Activated naive CD4-positive, alpha-beta T cell treated with anti-CD3 and anti-CD28 coated beads, Interleukin-2, amount 50 U/mL, for 72 hours (primary cell): ENCODE measurements around the gene SKP2. TPM values are rescaled to one million over a fixed set of nuclear protein-coding genes. Genes with fewer than 3 reads are reported as not detected.

ENCODE experiments used
- ATAC-seq, 2 donors: fragments of 150-1000 bp; cut with Tn5 transposase; 2 replicates each; pipeline ENCODE4 v1.10.0; 2021; ENCODE audit warnings: mild to moderate bottlenecking in 2 of 2, moderate library complexity in 2 of 2
- DNase-seq, 2 donors: peaks; one replicate each; pipeline ENCODE4 v3.0.0; 2021 to 2022; ENCODE audit warnings: low spot score in 2 of 2
- H3K27ac Mint-ChIP-seq, 2 donors: one replicate each; pipeline ENCODE4 v1.8.0; 2022; ENCODE audit warnings: mild to moderate bottlenecking in 2 of 2, mixed read lengths in 2 of 2
- H3K36me3 Mint-ChIP-seq, 2 donors: one replicate each; pipeline ENCODE4 v1.8.0; 2022; ENCODE audit warnings: mixed read lengths in 2 of 2
- H3K9me3 Mint-ChIP-seq, 2 donors: one replicate each; pipeline ENCODE4 v1.8.0; 2022; ENCODE audit warnings: mixed read lengths in 2 of 2
- total RNA-seq, 2 donors: library from RNA; stranded (reverse); gene quantifications; one replicate each; pipeline ENCODE4 v1.2.3, GENCODE V29; 2022

The SKP2 gene
- total RNA-seq, 2 donors from 2014 or later = 48.1 to 50.3 TPM

DNA sequence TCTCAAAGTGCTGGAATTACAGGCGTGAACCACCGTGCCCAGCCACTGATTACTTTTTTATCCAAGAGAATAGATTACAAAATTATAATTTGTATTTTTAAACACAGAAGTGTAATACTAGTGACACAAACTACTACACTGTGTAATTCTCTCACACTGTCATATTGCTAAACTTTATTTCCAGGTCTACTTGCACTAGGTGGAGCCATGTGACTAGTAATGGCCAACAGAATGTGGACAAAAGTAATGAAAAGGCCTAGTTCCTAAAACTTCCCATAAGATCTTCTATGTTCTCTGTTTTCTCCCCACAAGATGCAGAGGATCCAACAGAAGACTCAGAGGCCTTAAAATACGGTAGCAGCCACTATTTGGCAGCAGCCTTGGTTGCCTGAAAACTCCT, 62.5 kb downstream of the SKP2 start:
- no peaks in the 10 kb centered on the region for H3K36me3 Mint-ChIP-seq
- DNase-seq (no peak), ATAC-seq (no peak)
- H3K27ac Mint-ChIP-seq = no peak overlapping the region
- no peaks in the 10 kb centered on the region for H3K9me3 Mint-ChIP-seq

DNA sequence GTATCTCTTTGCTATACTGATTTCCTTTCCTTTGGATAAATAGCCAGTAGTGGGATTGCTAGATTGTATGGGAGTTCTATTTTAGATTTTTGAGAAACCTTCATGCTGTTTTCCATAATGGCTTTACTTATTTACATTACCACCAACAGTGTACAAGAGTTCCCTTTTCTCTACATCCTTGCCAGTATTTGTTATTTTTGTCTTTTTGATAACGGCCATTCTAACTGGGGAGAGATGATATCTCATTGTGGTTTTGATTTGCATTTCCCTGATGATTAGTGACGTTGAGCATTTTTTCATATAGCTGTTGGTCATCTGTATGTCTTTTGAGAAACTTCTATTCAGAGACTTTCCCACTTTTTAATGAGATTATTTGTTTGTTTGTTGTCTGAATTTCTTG, 64.0 kb downstream of the SKP2 start:
- DNase-seq = no peak

DNA sequence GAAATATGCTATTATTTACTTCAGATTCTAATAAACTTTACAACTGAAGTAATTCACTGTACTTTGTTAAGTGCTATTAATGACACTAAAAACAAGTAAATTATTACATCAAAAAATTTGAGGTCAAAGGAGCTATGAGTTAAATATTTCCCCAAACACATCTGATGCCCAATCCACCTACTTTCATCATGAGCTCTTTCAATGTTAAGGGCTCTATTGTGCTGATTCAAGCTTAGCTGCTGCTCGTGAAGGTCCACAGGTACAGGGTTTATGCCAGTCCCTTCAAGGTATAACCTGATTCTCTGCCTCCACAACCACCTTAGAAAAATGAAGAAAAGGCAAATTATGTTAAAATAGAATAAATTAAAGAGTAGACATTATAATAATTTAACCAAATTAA, 65.7 kb downstream of the SKP2 start:
- no peak overlapping the region for H3K27ac Mint-ChIP-seq
- no peaks in the 10 kb centered on the region for H3K9me3 Mint-ChIP-seq
- H3K36me3 Mint-ChIP-seq = peaks cover 0 to 6% of the 10 kb centered on the region in 2 donors
- DNase-seq (no peak), ATAC-seq (no peak)

More for the DNA sequence above, 64.0 kb downstream of the SKP2 start:
- peaks cover 0 to 1% of the 10 kb centered on the region in 2 donors for H3K36me3 Mint-ChIP-seq
- H3K9me3 Mint-ChIP-seq = no peaks in the 10 kb centered on the region
- no peak overlapping the region for H3K27ac Mint-ChIP-seq
- no peak for ATAC-seq

DNA sequence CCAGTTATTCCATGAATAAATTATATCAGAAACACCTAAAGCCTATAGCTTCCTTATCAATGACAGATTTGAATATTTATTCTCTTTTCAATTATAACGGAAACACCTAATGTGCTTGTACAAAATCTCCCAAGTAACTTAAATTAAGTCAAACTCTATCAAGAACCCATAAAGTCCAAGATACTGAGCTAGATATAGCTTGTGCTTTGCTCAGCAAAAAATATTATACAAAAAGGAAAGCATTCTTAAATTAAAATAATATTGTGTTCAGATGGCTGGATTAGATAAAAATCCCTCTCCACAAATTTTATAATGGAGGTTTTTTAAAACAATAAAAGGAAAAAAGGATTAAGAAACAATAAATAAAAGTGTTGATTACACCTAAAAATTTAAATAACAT, 66.1 kb downstream of the SKP2 start:
- peaks cover 0 to 6% of the 10 kb centered on the region in 2 donors for H3K36me3 Mint-ChIP-seq
- H3K27ac Mint-ChIP-seq = no peak overlapping the region
- ATAC-seq (no peak), DNase-seq (no peak)
- no peaks in the 10 kb centered on the region for H3K9me3 Mint-ChIP-seq

GRCh38 chr5:36222620-36223019, 70.7 kb downstream of the SKP2 start:
- DNase-seq = no peak
- Mint-ChIP-seq H3K9me3 (no peaks in the 10 kb centered on the region), H3K27ac (no peak overlapping the region)

DNA sequence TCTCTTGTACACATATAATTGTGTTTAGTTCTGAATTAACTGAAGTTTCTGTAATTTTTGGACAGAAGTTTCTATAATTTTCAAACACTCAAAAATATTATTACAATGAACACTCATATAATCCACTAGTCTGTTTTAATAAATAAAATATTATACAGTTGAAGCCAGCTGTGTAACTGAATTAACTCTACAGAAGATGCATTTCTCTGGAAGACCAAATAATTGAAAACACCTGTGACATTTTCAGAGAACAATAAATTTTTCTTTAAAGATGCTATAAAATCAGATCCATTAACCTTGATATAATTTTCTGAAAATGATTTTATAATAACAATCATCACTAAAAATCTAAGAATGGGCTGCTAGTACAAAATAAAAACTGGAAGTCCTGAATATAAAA, 75.1 kb downstream of the SKP2 start:
- no peak for ATAC-seq
- no peak for DNase-seq
- H3K27ac Mint-ChIP-seq = no peak overlapping the region
- no peaks in the 10 kb centered on the region for H3K36me3 Mint-ChIP-seq
- no peaks in the 10 kb centered on the region for H3K9me3 Mint-ChIP-seq

More at GRCh38 chr5:36222620-36223019, 70.7 kb downstream of the SKP2 start:
- H3K36me3 Mint-ChIP-seq = peaks cover 0 to 6% of the 10 kb centered on the region in 2 donors
- ATAC-seq = no peak

DNA sequence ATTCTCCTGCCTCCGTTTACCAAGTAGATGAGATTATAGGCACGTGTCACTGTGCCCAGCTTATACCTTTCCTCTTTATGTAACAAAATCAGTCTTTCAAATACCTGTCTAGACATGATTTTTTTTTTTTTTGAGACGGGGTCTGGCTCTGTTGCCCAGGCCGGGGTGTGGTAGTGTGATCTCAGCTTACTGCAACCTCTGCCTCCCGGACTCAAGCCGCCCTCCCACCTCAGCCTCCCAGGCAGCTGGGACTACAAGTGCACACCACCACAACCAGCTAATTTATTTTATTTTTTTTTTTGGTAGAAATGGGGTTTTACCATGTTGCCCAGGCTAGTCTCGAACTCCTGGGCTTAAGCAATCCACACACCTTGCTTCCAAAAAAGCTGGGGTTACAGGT, 76.6 kb downstream of the SKP2 start:
- ATAC-seq (no peak), DNase-seq (no peak)
- Mint-ChIP-seq H3K27ac (no peak overlapping the region), H3K9me3 (no peaks in the 10 kb centered on the region), H3K36me3 (no peaks in the 10 kb centered on the region)

GRCh38 chr5:36230151-36230790, 78.4 kb downstream of the SKP2 start:
- no peak overlapping the region for H3K27ac Mint-ChIP-seq
- DNase-seq (no peak), ATAC-seq (no peak)
- no peaks in the 10 kb centered on the region for H3K9me3 Mint-ChIP-seq
- no peaks in the 10 kb centered on the region for H3K36me3 Mint-ChIP-seq

DNA sequence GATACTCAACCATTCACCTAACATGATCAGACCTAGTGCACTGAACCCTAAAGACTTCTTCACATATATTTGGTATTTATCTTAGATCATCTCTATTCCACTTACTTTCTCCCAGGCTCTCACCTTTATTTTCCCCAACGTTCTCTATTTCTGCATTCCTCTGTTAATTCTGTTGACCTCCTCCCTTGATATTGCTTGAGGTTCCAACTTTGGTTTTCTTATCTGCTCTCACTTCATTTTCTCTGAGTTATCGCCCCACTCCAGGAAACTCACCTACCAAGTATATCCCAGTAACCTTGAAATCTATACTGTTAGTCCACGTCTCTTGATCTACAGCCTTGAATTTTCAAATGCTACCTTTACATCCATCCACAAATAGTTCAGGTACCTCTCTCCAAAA, 80.6 kb downstream of the SKP2 start:
- ATAC-seq = no peak
- no peak overlapping the region for H3K27ac Mint-ChIP-seq
- no peaks in the 10 kb centered on the region for H3K36me3 Mint-ChIP-seq
- DNase-seq = no peak
- no peaks in the 10 kb centered on the region for H3K9me3 Mint-ChIP-seq

Other genes starting within 250 kb of the SKP2 start
- 1 to 10 TPM; 1.1 to 3.5 TPM for gene CAPSL, start 213.5 kb upstream of the SKP2 start, total RNA-seq
- gene UGT3A1, start 160.7 kb upstream of the SKP2 start, total RNA-seq = not detected
- under 1 TPM; 0.27 to 0.41 TPM for gene UGT3A2, start 85.2 kb upstream of the SKP2 start, total RNA-seq
- 10 to 100 TPM in 1 of 2 donors, 1 to 10 TPM in 1; 6.7 to 12.9 TPM for gene LMBRD2, start 224 bp upstream of the SKP2 start, total RNA-seq
- 10 to 100 TPM; 11.7 to 12.2 TPM for gene NADK2, start 89.8 kb downstream of the SKP2 start, total RNA-seq
- not detected for gene RANBP3L, start 149.8 kb downstream of the SKP2 start, total RNA-seq